Erythroblast (primary cell): ENCODE data around the gene ZNF687.

ENCODE experiments used
- DNase-seq, 2 experiments: peaks; one replicate each; lab custom pipeline; 2025; lab: John Stamatoyannopoulos, UW
- GATA1 ChIP-seq: IDR thresholded peaks from 2 replicates; pipeline ENCODE4 v1.6.1; 2011; ENCODE audit warnings: low read depth, mild to moderate bottlenecking, control low read depth, low read length, moderate library complexity
- POLR2A ChIP-seq: IDR thresholded peaks from 2 replicates; pipeline ENCODE4 v1.6.1; 2011; ENCODE audit warnings: mild to moderate bottlenecking, low read length

ZNF687 gene, protein sequence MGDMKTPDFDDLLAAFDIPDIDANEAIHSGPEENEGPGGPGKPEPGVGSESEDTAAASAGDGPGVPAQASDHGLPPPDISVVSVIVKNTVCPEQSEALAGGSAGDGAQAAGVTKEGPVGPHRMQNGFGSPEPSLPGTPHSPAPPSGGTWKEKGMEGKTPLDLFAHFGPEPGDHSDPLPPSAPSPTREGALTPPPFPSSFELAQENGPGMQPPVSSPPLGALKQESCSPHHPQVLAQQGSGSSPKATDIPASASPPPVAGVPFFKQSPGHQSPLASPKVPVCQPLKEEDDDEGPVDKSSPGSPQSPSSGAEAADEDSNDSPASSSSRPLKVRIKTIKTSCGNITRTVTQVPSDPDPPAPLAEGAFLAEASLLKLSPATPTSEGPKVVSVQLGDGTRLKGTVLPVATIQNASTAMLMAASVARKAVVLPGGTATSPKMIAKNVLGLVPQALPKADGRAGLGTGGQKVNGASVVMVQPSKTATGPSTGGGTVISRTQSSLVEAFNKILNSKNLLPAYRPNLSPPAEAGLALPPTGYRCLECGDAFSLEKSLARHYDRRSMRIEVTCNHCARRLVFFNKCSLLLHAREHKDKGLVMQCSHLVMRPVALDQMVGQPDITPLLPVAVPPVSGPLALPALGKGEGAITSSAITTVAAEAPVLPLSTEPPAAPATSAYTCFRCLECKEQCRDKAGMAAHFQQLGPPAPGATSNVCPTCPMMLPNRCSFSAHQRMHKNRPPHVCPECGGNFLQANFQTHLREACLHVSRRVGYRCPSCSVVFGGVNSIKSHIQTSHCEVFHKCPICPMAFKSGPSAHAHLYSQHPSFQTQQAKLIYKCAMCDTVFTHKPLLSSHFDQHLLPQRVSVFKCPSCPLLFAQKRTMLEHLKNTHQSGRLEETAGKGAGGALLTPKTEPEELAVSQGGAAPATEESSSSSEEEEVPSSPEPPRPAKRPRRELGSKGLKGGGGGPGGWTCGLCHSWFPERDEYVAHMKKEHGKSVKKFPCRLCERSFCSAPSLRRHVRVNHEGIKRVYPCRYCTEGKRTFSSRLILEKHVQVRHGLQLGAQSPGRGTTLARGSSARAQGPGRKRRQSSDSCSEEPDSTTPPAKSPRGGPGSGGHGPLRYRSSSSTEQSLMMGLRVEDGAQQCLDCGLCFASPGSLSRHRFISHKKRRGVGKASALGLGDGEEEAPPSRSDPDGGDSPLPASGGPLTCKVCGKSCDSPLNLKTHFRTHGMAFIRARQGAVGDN

DNA sequence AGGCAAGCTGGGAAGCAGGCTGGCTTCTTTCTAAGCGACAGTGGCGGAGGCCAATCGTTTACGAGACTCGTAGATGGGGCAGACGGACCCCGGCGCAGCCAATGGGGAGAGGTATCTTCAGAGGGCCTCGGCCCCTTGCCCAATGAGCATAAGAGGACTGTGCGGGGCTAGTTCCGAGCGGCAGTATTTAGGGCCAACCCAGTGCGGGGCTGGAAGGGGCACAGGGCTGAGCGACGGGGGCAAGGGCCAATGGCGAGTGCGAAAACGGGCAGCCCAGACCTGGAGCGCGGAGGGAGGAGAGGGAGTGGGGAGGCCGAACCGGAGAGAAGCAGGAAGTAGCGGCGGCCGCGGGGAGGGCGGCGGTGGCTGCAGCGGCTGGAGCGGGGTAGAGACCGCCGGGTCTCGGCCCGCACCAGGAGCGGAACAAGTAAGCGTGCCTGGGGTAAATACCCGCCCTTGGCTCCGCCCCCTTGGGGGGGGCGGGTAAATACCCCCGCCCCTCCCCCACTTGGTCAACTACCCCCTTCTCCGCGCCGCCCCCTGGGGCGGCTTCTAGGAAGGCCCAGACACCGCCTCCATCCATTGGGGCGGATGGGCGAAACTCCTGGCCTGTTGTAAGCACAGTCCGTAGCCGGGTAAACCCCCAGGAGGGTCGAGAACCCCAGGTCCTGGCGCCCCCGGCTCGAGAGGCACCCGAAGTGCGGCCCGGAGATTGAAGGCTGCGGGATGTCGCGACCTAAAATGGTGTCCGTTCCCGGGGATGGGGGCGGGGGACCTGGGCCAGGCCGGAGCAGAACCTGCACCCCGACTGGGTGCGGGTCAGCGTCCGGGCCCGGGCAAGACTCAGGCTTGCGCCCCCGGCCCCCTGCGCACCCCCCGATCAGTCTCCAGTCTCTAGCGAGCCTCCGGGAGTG, at the start of gene ZNF687:
Gene ZNF687 (plus strand): TSS at position 331 of the 914 bp plus-strand sequence. CDS start 3,993 bp downstream, outside the sequence.
- peak; percentile 100 for DNase-seq
- no peak for TF ChIP-seq GATA1
- TF ChIP-seq POLR2A, result peak; percentile 71

DNA sequence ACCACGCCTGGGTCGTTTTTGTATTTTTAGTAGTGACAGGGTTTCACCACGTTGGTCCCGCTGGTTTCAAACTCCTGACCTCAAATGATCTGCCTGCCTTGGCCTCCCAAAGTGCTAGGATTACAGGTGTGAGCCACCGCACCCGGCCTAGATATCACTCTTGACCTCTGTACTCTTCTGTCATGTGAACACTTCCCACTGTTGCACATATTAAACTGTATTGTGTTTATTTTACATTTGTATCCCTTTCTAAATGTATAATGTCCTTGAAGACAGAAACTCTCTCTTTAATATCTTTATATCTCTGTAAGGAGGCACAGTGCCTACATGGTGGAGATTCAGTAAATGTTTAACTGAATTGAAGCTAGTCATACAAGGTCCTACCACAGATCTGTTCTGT, 46.9 kb upstream of the ZNF687 start:
- TF ChIP-seq GATA1, result no peak
- TF ChIP-seq POLR2A, result no peak

DNA sequence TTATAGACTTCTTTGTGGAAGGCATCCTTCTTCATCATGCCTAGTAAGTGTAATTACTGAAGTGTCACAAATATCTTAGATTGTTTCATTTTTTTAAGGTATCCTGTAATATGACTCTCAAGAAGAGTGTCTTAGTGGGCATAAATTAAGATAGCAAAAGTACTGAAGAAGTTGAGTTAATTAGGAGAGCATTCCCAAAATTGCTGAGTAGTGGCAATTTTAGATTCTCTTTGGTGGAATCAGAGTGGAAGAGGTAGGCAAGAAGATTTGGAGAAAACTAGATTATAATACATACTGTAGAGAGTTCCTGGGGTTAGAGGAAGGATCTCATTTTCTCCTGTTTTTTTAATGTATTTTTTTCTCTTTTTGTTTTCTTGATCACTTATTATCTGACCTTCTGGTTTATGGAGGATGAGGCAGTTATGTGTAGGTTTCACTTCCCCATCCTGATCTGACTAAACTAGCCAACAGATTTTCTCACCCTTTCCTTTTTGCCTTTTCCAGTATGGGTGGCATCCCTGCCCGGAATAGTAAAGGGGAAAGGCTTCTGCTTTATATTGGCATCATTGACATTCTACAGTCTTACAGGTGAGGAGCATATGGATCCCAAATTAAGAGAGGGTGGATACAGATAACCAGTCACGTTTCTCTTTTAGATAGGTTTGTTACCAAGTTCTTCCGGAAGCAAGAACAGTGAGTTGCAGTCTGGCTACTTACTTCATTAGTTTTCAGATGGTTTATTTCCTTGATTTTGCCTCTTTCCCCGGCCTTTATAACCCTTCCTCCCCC, 44.2 kb upstream of the ZNF687 start:
- no peak for TF ChIP-seq GATA1
- no peak for TF ChIP-seq POLR2A
- DNase-seq, result no peak

More for the DNA sequence above, 46.9 kb upstream of the ZNF687 start:
- no peak for DNase-seq

DNA sequence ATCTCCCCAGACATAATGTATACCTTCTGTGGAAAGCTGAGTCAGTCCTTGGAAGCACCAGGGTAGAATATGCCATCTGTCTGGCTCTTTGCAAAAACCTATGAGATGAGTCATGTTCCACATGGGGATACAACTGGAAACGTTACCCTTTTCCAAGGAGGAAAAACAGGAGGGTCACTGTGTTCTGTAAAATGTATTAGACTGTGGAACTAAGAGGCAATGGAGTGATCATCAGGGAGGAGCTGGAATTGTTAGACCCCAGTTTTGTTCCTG, 43.7 kb upstream of the ZNF687 start:
- TF ChIP-seq POLR2A, result no peak
- no peak for TF ChIP-seq GATA1
- no peak for DNase-seq

DNA sequence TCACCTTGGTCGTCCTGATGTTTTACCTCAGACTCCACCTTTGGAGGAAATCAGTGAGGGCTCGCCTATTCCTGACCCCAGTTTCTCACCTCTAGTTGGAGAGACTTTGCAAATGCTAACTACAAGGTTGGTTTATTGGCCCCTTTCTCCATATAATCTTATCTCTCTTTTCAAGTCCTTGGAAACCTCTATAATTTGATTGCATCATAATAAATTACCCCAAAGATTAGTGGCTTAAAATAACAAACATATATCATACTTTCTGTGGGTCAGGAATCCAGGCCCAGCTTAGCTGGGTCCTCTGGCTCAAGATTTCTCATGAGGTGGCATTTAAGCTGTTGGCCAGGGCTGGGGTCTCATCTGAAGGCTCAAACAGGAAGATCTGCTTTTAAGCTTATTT, 39.7 kb upstream of the ZNF687 start:
- DNase-seq, result no peak
- TF ChIP-seq GATA1 (no peak), POLR2A (no peak)

DNA sequence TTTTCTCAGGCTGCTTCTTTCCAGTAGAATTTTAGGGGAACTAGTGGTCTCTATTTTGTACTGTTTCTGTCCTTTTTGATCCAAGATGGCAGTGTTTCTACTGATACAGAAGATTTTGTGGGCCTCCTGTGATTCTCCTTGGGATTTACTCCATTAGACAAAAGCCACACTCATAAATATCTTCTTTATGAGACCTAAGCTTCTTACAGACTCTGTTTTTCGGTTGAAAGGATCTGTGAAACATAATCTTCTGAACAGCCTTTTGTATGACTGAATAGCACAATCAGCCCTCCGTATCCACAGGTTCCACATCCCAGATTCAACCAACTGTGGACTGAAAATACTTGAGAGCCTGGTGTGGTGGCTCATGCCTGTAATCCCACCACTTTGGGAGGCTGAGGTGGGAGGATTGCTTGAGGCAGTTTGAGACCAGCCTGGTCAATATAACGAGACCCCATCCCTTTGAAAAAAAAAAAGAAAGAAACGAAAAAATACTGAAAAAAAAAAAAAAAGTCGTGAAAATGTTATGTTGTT, 38.3 kb upstream of the ZNF687 start:
- no peak for TF ChIP-seq GATA1
- TF ChIP-seq POLR2A, result no peak
- no peak for DNase-seq

DNA sequence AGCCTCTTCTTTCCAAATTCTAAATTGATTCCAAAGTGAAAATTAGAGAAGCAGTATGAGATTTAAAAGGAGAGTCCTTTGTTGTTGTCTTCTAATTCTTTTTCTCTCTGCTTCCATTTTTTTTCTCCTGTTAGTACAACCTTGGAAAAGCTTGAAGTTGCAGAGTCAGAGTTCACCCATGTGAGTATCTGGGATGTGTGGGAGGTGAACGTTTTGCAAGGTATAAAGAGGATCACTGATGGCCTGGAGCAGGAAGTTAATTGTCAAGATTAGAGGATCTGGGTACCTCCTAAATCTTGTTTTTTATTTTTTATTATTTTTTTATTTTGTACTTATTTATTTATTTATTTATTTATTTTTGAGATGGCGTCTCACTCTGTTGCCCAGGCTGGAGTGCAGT, 35.3 kb upstream of the ZNF687 start:
- DNase-seq, result no peak
- TF ChIP-seq POLR2A (no peak), GATA1 (no peak)

DNA sequence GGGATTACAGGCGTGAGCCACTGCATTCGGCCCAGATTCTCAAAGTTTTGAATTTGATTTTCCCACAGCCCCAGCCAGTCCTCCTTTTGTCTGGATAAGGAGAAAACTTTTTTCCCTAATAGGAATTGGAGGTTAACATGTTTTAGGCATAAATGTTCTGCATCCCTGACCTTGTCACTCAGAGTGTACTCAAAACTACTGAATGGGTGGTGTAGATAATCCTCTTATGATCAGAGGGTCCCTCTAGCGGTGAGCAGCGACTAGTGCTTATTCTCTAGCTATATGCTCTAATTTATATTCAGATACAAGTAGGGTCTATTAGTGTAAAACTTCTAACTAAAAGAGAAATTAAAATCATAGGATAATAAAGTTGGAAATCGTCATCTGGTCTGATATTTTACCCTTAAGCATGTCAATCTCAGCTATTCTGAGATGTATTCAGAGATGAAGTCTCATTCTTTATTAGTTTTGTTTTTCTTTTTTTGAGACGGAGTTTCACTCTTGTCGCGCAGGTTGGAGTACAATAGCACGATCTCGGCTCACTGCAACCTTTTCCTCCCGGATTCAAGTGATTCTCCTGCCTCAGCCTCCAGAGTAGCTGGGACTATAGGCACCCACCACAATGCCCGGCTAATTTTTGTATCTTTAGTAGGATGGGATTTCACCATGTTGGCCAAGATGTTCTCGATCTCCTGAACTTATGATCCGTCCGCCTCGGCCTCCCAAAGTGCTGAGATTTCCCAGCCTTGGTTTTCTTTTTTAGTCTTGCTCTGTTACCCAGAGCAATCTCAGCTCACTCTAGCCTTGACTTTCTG, 30.2 kb upstream of the ZNF687 start:
- peak; percentile 86 to 89 for DNase-seq
- TF ChIP-seq POLR2A (no peak), GATA1 (no peak)

DNA sequence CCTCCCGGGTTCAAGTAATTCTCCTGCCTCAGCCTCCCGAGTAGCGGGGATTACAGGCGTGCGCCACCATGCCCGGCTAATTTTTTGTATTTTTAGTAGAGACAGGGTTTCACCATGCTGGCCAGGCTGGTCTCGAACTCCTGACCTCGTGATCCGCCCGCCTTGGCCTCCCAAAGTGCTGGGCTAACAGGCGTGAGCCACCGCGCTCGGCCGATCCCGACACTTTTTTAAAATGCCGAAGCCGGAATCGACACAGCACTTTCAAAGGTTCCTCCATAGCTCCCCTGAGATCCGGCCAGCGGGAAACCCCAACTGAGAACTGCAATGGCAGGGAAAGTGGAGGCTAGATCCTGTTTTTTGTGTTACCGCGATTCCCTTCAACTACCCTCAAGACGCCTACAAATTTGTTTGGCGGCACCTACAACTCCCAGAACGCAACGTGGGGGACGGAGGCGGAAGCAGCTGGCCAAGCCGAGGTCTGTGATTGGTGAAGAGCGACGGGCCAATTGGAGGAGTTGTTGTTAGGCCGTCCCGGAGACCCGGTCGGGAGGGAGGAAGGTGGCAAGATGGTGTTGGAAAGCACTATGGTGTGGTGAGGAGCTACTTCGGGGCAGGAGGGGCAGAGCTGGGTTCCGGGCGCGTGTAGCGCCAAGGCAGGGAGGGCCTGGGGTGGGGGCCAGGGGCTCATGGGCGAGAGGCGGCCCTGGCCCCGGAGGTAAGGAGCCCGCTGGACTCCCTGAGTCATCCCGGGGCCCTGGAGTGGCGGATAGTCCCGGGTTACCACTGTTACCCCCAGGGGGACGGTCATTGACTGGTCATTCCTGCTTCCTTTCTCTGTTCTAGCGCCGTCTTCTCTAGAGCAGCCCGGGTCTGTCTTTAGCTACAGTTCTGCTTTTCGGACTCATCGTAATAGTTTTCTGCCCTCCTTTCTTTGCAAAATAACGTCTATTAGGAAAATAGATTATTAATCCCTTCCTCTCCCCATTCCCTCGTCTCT, 27.6 kb upstream of the ZNF687 start, which contains the start of gene PSMD4:
Gene PSMD4 (plus strand): TSS at position 518 of the 997 bp plus-strand sequence. CDS start 49 bp downstream, at position 567.
- DNase-seq, result peak; percentile 98
- TF ChIP-seq GATA1, result no peak
- TF ChIP-seq POLR2A, result peak; percentile 92

DNA sequence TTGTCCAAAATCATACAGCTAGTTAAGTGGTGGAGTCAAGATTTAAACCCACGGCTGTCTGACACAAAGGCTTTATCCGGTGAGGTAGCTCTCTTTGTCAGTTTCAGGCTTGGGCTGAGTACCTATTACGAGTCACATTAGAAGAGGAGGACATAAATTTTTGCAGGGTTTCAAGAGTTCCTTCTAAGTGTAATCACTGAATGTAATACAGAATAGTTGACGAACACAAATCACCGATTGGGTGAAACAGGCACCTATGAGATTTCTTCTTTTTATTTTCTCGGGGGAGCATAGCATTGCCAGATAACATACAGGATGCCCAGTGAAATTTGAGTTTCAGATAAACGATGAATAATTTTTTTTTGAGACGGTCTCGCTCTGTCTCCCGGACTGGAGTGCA, 26.7 kb upstream of the ZNF687 start:
- TF ChIP-seq GATA1, result no peak
- TF ChIP-seq POLR2A, result no peak
- DNase-seq, result peak; percentile 17 to 51
